Stimulated activated CD8-positive, alpha-beta memory T cell treated with anti-CD3 and anti-CD28 coated beads, Interleukin-15, amount 100 ng/mL, for 4 hours (primary cell): ENCODE measurements around the gene COX6B2.
"Not testable (repeated sequence)": the region's sequence is repeated elsewhere in the genome, so short reads cannot be mapped to it uniquely, and the experiment has no call there.

Experiments
- DNase-seq, 2 donors: peaks; one replicate each; pipeline ENCODE4 v3.0.0-alpha.2; 2020; ENCODE audit warnings: low read depth in 2 of 2

COX6B2 gene, protein sequence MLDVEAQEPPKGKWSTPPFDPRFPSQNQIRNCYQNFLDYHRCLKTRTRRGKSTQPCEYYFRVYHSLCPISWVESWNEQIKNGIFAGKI

DNA sequence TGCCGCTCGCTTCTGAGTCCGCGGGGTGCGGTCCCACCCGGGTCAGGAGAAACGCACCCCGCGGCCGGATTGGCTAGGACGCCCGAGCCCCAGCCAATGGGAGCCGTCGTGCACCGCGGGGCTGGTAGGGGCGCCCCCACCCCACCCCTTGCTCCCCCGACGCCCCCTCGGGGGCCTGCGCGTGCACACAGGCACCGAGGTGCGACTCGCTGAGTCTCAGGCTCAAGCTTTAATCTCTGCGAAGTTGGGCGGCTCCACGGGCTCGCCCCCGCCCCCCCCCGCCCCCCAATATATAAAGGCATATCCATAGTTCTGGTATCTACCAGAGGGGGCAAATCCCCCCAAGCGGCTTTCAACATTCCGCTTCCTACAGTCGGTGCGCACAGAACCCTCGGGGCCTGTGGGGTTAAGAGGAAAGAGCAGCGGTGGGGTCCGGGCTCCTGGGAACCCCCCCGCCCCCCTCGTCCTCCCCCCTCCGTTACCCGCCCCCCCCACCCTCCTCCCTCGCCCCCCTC, at the start of gene COX6B2:
TSS of gene COX6B2 (minus strand) at position 22 of the 515 bp plus-strand sequence. CDS start 198 bp downstream, outside the sequence.
- no peak for DNase-seq

DNA sequence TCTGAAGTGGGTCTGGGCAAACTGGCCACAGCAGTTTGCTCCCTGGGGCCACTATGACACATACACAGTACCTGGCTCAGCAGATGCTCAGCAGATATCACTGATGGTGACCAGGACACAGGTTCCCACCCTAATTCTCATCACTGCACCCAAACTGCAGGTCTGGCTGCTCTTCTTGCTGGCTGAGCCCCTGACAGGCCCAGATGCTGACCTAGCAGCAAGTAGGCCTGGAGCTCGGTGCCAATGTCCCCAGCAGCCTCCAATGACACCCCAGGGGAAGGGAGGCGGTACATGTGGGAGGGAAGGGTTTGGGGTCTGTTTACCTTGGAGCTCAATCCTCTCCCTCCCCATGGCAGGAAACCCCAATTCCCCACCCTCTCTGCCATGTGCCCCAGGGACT, 48.0 kb upstream of the COX6B2 start:
- no peak for DNase-seq

DNA sequence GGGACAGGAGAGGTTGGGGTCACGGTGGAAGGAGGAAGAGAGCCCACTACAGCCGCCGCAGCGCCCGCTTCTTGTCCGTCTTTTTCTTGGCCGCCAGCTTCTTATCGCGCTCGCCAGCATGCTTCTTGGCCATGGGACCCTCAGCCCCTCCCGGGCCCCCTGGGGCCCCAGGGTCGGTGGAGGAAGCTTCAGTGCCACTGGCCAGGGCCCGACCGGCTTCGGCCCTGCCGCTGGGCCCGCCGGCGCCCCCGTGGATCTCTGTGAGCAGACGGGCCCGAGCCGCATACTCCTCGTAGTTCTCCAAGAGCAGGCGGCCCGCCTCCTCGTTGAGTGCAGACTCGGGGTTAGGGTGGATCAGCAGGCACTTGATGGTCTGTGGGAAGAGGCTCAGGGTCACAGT, 46.9 kb upstream of the COX6B2 start:
- DNase-seq, result not testable (repeated sequence)

DNA sequence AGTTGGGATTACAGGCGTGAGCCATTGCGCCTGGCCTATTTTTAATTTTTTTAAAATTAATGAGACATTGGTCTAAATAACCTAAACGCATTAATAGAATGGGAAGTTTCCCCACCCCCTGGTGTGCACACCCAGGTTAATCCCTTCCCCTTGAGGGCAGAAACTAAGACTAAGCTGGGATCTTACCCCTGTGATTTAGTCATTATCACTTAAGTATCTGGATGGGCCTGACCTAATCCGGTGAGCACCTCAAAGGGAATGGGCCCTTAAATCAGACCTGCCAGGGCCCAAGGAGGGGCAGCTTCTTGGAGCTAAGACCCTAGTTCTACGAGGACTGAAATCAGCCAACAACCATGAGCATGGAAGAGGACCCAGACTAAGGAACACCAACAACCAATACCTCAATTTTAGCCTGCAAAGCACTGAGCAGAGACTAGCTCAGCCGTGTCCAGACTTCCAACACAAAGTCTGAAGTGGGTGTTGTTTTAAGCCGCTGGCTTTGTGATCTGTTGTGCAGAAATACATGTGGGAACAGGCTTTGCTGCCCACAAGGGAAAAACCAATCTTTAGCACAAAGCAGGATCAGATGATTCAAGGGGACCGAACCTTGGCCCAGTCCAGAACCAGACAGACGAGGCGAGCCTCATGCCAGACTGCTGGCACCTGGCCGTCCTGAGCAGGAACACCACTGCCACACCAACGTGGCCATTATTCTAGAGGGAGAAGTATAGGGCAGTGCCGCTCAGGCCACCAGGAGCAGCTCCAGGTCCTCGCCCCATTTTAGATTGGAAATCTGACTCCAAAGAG, 46.0 kb upstream of the COX6B2 start:
- DNase-seq, result no peak

DNA sequence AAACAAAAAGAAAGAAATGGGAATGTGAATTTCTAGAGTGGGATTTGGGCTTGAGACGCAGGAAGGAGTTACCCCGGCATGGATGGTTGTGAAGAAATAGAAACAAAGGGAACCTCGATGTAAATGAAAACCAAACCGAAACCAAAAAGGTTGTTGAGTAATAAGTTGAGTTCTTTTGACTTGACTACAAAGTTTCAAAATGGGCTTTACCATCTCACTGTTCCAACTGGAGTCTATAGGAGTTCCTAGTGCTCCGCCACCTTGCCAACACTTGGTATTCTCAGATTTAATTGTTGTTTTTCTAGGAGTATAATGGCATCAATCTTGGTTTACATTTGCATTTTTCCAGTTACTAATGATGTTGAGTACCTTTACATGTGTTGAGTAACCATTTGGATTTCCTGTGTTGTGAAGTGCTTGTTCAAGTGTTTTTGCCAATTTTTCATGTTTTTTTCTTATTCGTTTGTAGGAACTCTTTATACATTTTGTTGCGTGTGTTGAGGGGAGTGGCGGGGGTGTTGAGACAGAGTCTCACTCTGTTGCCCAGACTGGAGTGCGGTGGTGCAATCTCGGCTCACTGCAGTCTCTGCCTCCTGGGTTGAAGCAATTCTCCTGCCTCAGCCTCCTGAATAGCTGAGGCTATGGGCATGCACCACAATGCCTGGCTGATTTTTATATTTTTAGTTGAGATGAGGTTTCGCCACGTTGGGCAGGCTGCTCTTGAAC, 43.8 kb upstream of the COX6B2 start:
- no peak for DNase-seq

DNA sequence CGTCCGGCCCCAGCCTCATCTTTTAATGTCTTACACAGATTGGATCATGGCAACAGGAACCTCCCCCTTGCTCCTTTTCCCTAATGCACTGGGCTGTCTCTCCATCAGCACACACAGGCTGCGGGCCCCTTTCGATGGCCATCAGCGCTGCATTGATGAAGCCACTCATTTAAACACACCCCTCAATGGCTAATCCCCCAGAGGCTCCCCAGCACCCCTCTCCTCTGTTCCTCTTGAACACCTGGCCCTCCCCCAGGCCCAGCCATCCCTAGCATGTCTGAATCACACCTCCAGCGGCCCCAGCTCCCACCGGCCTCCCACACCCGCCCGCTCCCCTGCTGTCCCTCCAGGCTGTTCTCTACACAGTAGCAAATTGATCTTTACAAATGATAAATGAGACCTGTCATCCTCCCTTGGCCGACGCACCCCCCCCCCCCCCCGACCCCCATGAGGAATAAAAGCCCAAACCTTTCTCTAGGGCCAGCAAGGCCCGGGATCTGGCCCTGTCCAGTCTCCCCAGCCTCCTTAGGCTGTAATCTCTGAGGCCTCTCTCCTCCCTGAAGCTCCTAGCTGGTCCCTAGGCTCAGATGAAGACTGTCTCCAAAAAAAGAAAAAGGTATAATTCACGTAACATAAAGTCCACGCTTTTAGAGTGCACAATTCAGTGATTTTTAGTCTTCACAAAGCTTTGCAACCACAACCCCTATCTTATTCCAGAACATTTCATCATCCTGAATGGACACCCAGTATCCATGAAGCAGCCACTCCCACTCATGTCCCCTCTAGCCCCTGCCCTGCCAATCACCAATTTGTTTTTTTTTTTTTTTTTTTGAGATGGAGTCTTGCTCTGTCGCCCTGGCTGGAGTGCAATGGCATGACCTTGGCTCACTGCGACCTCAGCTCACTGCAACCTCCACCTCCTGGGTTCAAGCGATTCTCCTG, 38.6 kb upstream of the COX6B2 start:
- no peak for DNase-seq

DNA sequence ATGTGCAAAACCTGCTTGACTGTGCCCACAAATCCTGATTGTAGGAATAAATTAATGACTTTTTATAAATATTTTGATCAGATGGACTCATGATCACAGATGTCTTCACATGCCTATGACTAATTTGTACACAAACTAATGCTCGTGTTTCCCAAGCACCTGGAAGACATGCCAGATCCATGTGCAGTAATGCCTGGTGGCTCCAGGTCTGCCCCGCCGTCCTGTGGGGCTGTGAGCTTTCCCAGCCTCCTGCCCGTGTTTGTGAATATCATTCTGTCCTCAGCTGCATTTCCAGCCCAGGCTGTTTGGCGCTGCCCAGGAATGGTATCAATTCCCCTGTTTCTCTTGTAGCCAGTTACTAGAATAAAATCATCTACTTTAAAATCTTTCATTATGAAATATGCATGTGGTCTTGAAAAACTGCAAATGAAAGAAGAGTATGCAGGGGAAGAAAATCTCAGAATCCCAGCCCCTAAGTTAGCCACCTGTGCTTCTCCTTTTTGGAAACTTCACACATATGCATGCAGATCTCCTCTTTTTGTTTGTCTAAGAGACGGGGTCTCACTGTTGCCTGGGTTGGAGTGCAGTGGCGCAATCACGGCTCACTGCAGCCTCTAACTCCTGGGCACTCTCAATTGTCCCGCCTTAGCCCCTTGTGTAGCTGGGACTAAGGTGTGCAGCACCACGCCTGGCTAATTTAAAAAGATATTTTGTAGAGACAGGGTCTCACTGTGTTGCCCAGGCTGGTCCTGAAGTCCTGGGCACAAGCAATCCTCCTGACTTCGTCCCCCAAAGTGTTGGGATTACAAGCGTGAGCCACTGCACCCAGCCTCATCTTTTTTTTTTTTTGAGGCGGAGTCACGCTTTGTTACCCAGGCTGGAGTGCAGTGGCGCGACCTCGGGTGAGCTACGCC, 37.4 kb upstream of the COX6B2 start:
- DNase-seq, result no peak

DNA sequence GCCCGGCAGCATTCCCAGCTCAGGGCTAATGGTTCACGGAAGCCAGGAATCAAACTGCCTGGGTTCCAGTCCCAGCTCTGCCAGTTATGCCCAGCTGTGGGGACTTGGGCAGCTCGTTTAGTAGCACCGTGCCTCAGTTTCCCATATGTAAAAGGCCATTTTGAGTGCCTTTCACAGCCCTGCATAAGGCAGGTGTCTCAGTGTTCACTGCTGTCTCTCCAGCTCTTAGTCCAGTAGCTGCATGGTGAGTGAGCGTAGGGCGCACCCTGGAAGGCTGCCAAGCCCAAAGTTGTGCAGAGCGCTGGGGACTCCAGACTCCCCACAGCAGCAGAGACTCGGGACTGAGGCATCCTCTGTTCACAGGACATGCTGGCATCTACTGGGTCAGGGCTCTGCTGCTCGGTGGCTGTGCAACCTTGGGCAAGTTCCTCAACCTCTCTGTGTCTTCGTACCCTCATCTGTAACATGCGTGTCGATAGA, 36.7 kb upstream of the COX6B2 start:
- DNase-seq, result no peak

DNA sequence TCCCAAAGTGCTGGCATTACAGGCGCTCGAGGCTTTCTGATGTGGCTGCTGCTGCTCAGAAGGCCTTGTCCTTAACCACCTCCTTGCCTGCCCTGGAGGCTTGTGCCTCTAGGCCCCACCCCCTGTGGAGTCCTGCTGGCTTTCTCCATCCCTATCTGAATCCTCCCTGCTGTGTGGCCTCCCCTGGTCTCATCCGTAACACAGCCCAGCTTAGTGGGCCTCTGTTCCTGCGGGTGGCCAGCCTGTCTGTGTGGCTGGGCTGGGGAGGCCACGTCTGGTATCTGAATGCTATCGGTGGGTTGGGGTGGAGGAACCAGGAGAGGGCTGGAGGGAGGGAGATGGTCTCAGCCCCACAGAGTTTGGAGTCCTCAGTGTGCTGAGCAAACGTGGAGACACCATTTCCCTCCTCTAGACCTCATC, 36.0 kb upstream of the COX6B2 start:
- no peak for DNase-seq

DNA sequence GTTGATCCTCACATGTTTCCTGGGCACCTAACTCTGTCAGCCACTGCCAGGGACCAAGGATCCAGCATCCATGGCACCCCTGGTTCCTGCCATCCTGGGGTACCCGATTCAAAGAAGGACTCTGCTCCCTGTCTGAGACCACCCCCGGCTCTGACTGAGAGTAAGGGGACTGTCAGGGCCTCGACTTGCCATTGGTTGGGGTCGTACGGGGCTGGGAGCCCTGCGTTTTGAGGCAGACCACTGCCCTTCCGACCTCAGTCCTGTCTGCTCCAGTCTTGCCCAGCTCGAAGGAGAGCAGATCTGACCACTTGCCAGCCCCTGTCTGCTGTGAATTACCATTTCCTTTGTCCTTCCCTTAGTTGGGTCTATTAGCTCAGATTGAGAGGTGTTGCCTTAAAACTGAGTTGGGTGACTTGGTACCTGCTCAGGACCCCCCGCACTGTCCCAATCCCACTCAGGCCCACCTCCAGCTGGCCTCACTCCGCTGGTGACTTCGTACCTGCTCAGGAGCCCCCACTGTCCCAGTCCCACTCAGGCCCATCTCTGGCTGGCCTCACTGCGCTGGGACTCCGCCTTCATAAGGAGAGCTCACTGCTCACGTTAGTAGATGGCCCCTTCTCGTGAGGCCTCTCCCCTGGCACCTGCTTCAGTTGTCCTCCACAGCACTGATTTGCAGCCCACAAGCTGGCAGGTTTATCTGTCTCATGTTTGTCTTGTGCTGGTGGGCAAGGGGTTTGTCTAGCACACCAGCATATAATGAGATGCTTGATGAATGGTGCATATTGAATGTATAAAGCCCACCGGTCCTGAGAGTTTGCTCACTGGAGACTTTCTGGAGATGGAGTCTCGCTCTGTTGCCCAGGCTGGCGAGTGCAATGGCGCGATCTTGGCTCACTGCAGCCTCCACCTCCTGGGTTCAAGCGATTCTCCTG, 35.1 kb upstream of the COX6B2 start:
- DNase-seq, result no peak

DNA sequence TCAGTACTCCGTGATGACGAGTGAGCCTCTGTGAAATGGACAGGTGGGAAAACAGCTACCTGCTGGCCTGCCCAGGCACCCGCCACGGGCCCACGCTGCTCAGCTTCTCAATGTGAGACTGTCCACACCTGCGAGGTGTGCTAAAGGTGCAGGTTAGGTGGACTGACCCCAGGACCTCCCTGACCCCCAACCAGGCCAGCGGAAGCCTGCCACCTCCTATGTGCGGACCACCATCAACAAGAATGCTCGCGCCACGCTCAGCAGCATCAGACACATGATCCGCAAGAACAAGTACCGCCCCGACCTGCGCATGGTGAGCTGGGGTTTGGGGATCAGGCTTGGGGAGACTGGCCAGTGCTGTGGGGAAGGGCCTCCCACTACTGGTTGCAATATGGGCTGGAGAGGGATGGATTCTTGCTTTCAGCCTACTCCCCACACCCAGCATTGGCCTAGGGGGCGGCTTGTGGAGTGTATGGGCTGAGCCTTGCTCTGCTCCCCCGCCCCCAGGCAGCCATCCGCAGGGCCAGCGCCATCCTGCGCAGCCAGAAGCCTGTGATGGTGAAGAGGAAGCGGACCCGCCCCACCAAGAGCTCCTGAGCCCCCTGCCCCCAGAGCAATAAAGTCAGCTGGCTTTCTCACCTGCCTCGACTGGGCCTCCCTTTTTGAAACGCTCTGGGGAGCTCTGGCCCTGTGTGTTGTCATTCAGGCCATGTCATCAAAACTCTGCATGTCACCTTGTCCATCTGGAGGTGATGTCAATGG, 33.4 kb upstream of the COX6B2 start:
- no peak for DNase-seq

DNA sequence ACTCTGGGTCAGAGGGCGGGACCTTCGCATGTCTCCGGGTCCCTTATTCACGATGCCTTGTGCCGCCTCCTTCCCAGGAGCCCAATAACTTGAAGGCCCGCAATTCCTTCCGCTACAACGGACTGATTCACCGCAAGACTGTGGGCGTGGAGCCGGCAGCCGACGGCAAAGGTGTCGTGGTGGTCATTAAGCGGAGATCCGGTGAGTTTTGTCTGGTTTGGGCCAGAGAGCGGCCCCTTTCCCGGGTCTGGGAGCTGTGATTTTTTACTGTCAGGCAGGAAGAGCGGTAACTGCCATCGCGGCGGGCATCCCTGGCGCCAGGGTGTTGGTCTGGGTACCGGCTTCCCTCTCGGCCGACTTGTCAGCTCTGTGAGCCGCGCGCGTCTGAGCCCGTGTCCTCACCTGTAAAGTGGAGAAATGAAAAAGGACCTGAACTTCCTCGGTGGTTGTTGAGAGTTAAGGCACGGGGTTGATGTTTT, 32.0 kb upstream of the COX6B2 start:
- DNase-seq, result no peak

DNA sequence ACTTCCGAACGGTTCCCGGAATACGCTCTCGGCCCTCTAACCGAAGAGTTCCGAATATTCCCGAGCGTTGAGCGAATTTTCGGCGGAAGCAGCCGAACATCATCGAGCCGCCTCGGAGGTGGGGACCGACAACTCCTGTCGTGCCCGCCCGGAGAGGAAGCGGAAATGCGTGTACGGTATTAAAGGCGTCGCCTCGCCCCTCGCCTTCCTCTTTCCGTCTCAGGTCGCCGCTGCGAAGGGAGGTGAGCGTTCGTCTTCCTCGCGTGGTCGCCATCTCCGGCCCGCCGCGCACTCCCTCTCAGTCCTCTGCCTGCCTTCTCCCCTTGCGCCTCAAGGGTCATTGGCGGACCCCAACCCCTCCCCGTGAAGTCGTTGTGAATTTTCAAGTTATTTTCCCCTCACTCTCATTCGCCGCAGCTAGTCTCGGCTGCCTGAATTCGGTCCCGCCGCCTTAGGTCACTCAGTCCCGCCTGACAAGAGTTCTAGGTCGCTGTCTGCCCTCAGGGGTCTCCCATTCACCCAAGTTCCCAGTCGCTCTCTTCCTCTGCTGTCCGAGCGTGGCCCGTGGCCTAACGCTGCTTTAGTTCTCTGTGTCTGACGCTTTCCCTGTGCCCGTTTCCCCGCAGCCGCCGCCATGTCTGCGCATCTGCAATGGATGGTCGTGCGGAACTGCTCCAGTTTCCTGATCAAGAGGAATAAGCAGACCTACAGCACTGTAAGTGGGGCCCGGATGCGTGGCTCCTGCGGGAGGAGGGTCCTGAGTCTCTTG, 31.4 kb upstream of the COX6B2 start, which contains the start of gene RPL28:
TSS of gene RPL28 (plus strand) at position 209 of the 769 bp plus-strand sequence. CDS start at position 635, 426 bp downstream.
- peak; percentile 96 to 98 for DNase-seq

DNA sequence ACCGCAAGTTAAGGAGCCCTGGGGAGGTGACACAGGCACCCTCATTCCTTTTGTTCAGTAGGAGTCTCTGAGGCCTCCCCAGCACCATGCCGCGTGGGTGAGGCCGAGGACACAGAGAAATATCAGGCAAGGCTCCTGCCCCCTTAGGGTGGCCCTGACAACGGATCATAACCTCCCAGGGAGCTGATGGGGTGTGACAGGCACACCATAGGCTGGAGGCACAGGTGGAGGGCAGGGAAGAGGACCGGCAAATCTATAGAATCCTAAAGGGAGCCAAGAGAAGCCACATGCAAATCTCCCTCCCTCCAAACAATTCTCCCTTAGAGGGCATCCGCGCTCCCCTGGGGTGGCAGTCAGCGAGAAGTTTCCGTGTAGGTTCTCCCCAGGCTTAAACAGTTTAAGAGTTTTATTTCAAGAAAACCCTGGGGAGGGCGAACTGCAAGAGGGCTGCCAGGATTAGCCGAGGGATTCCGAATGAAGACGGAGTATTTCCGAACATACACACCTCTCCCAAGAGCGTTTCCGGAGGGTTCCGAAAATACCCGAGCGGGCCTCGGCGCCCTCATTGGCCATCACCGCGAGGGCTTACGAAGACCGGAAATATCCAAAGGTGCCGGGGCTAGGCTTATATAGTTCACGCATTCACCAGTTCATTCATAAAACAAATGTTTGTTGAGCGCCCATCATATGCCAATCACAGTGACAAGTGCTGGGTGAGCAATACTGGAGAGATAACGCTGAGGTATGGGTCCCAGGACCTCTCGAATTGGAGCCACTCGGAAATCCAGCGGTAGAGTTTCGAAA, 30.6 kb upstream of the COX6B2 start:
- peak; percentile 83 to 89 for DNase-seq

DNA sequence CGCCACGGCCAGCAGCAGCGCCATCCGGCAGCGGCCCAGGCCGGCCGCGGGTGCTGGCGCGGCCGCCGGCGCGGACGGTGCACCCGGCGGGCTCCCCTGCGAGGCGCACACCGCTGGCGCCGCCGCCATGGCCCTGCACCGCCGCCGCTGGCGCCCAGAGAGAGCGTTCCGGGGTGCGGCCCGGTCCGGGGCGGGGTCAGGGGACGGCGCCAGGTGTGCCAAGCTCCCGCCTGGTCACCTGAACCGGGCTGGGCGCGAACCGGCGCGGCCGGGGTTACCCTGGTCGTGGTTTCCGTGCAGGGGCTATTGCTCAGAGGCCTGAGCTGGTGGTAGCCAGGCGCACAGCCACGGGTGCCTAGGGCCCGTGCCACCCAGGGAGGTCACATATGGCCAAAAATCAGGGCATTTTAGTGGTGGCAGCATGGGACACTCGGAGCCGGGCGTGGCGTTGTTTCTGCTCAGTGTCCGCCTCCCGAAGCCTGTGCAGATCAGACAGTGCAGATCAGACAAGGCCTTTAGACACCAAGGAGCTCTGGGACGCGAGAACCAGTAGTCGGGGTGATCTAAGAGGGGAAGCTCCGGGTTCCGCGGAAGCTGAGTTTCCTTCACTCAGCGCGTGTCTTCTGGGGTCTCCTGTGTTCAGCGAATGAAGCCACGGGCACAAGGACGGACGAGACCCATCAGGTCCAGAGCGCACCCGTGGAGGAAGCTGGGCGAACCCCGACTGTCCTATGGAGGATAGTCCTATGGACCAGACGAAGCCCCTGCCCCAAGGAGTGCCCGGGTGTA, 29.8 kb upstream of the COX6B2 start, which contains the start of gene TMEM238:
TSS of gene TMEM238 (minus strand) at position 162 of the 789 bp plus-strand sequence. CDS start at position 129, 33 bp downstream.
- no peak for DNase-seq
